ENCODE data around the gene GEMIN2. TPM values are rescaled to one million over a fixed set of nuclear protein-coding genes. Genes with fewer than 3 reads are reported as not detected.

Gene GEMIN2

DNA sequence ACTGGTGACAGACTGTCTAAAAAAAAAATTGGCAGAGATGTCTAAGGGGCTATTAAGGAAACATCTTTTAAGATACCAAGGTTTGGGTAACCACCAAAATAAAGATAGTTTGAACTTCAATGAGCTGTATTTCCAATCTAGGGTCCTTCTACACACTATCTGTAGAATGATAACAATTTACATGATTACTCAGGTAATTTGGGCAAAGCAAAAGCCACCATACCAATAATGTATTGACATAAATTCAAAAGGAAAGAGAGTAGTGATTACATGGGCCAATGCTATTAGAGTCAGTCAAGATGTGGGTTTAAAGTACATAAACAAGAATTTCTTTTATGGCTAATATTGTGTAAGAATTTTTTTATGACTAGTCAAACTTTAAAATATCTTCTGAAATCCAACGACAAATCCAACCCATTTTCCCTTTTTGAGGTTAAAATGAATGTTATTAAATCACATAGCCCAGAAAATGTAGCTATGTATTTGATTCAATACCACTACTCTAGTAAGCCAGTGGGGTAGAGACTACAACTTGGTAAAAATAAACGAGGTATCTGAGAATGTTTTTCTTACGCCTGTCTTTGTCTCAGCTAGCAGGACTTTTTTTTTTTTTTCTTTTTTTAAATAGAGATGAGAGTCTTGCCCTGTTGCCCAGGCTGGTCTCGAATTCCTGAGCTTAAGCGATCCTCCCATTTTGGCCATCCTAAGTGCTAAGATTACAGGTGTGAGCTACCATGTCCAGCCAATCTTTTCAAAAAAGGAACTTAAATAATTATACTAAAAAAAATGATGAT, 71.3 kb downstream of the GEMIN2 start:
- H3K27ac ChIP-seq (ENCODE audit: low read depth, low read length), result no peak overlapping the region
- H4K5ac ChIP-seq (ENCODE audit: low read length), result no peak overlapping the region
- peaks cover 5% of the 10 kb centered on the region for H3K4me1 ChIP-seq (ENCODE audit: control insufficient read depth, low read depth, low read length)
- no CpG with 5 or more reads among the region's 5 CpGs for WGBS (ENCODE audit: extremely low coverage, insufficient coverage, low lambda C conversion rate)
- no peak overlapping the region for H3K4me2 ChIP-seq (ENCODE audit: low read length)
- no peak overlapping the region for H4K8ac ChIP-seq (ENCODE audit: low read depth, low read length)
- H3K9ac ChIP-seq (ENCODE audit: low read length), result no peak overlapping the region
- peaks cover 9% of the 10 kb centered on the region for H3K36me3 ChIP-seq (ENCODE audit: control insufficient read depth, insufficient read depth, low read length)
- H3K79me1 ChIP-seq (ENCODE audit: low read length), result peaks cover 4% of the 10 kb centered on the region
- no peak overlapping the region for H2BK15ac ChIP-seq (replicated peaks; ENCODE audit: low read depth)
- H2AK5ac ChIP-seq (ENCODE audit: low read length), result no peak overlapping the region
- no peak overlapping the region for H3K18ac ChIP-seq (ENCODE audit: low read length)
- no peaks in the 10 kb centered on the region for H3K27me3 ChIP-seq (ENCODE audit: insufficient read depth, low read length, poor library complexity)
- H3K23ac ChIP-seq (ENCODE audit: low read length), result no peak overlapping the region
- H3K4me3 ChIP-seq (ENCODE audit: low read length), result no peak overlapping the region
- peaks cover 4% of the 10 kb centered on the region for H3K79me2 ChIP-seq (ENCODE audit: control insufficient read depth, insufficient read depth, low read length)
- H3K4ac ChIP-seq (ENCODE audit: low read depth, low read length), result no peak overlapping the region
- H2BK5ac ChIP-seq (ENCODE audit: low read length), result no peak overlapping the region
- H2BK120ac ChIP-seq (ENCODE audit: low read depth, low read length), result no peak overlapping the region
- DNase-seq, result no peak
- H3K56ac ChIP-seq (ENCODE audit: low read length), result no peak overlapping the region

Small RNAs within 50 kb of the gene (small RNA-seq; reads per million reads assigned to genes)
- not detected for gene AL109628.1 (ENCODE audit: insufficient read depth)
